ENCODE results near the gene GADD45A. TPM values are rescaled to one million over a fixed set of nuclear protein-coding genes. Genes with fewer than 3 reads are reported as not detected.

Gene GADD45A
- total RNA-seq, 1 donor from 2014 or later, result 33.5 TPM

GRCh38 chr1:67674260-67675011 lies 10.6 kb upstream of the GADD45A start:
- Mint-ChIP-seq H3K4me1 (ENCODE audit: low read depth) (peaks cover 24% of the 10 kb centered on the region), H3K4me3 (ENCODE audit: low read depth) (no peak overlapping the region), H3K27me3 (ENCODE audit: low read depth) (peaks cover 31% of the 10 kb centered on the region), H3K27ac (peak overlapping the region; percentile 74), H3K36me3 (ENCODE audit: low read depth) (no peaks in the 10 kb centered on the region), H3K9me3 (no peaks in the 10 kb centered on the region)
- DNase-seq (ENCODE audit: low spot score), result peak; percentile 36
- intact Hi-C loops (cut with micrococcal nuclease), result loop anchor here (1.0 kb wide), 1 partner anchor 9 kb away; no protein-coding TSS in a partner anchor

- H3K27me3 Mint-ChIP-seq (ENCODE audit: low read depth), result peaks cover 25% of the 10 kb centered on the region
- no peaks in the 10 kb centered on the region for H3K36me3 Mint-ChIP-seq (ENCODE audit: low read depth)
- intact Hi-C loops (cut with micrococcal nuclease), result no loop called here
- peaks cover 24% of the 10 kb centered on the region for H3K4me1 Mint-ChIP-seq (ENCODE audit: low read depth)
- H3K27ac Mint-ChIP-seq, result no peak overlapping the region
- H3K4me3 Mint-ChIP-seq (ENCODE audit: low read depth), result no peak overlapping the region
- DNase-seq (ENCODE audit: low spot score), result no peak
- no peaks in the 10 kb centered on the region for H3K9me3 Mint-ChIP-seq
Observed at GRCh38 chr1:67675800-67676199, 9.2 kb upstream of the GADD45A start.

GRCh38 chr1:67676287-67676686 lies 8.7 kb upstream of the GADD45A start:
- Mint-ChIP-seq H3K9me3 (no peaks in the 10 kb centered on the region), H3K36me3 (ENCODE audit: low read depth) (no peaks in the 10 kb centered on the region), H3K4me1 (ENCODE audit: low read depth) (peaks cover 24% of the 10 kb centered on the region), H3K27ac (no peak overlapping the region), H3K4me3 (ENCODE audit: low read depth) (no peak overlapping the region), H3K27me3 (ENCODE audit: low read depth) (peaks cover 20% of the 10 kb centered on the region)
- intact Hi-C loops (cut with micrococcal nuclease), result no loop called here
- DNase-seq (ENCODE audit: low spot score), result no peak

- Mint-ChIP-seq H3K27me3 (ENCODE audit: low read depth) (peaks cover 17% of the 10 kb centered on the region), H3K4me1 (ENCODE audit: low read depth) (peaks cover 24% of the 10 kb centered on the region), H3K36me3 (ENCODE audit: low read depth) (no peaks in the 10 kb centered on the region), H3K27ac (no peak overlapping the region), H3K9me3 (no peaks in the 10 kb centered on the region), H3K4me3 (ENCODE audit: low read depth) (no peak overlapping the region)
- DNase-seq (ENCODE audit: low spot score), result no peak
- intact Hi-C loops (cut with micrococcal nuclease), result no loop called here
Observed at GRCh38 chr1:67676946-67677345, 8.1 kb upstream of the GADD45A start.

- no peaks in the 10 kb centered on the region for H3K36me3 Mint-ChIP-seq (ENCODE audit: low read depth)
- H3K4me1 Mint-ChIP-seq (ENCODE audit: low read depth), result peaks cover 25% of the 10 kb centered on the region
- no peak for DNase-seq (ENCODE audit: low spot score)
- no peak overlapping the region for H3K4me3 Mint-ChIP-seq (ENCODE audit: low read depth)
- peaks cover 13% of the 10 kb centered on the region for H3K27me3 Mint-ChIP-seq (ENCODE audit: low read depth)
- no peaks in the 10 kb centered on the region for H3K9me3 Mint-ChIP-seq
- intact Hi-C loops (cut with micrococcal nuclease), result no loop called here
- no peak overlapping the region for H3K27ac Mint-ChIP-seq
Observed at GRCh38 chr1:67677408-67677807, 7.6 kb upstream of the GADD45A start.

- no peak overlapping the region for H3K27ac Mint-ChIP-seq
- no peak overlapping the region for H3K4me3 Mint-ChIP-seq (ENCODE audit: low read depth)
- peaks cover 10% of the 10 kb centered on the region for H3K27me3 Mint-ChIP-seq (ENCODE audit: low read depth)
- intact Hi-C loops (cut with micrococcal nuclease), result no loop called here
- H3K36me3 Mint-ChIP-seq (ENCODE audit: low read depth), result no peaks in the 10 kb centered on the region
- DNase-seq (ENCODE audit: low spot score), result no peak
- H3K4me1 Mint-ChIP-seq (ENCODE audit: low read depth), result peaks cover 27% of the 10 kb centered on the region
- H3K9me3 Mint-ChIP-seq, result no peaks in the 10 kb centered on the region
Observed at GRCh38 chr1:67677930-67678329, 7.1 kb upstream of the GADD45A start.

- Mint-ChIP-seq H3K36me3 (ENCODE audit: low read depth) (no peaks in the 10 kb centered on the region), H3K4me3 (ENCODE audit: low read depth) (no peak overlapping the region), H3K4me1 (ENCODE audit: low read depth) (peaks cover 35% of the 10 kb centered on the region), H3K27ac (no peak overlapping the region), H3K27me3 (ENCODE audit: low read depth) (peaks cover 7% of the 10 kb centered on the region), H3K9me3 (no peaks in the 10 kb centered on the region)
- intact Hi-C loops (cut with micrococcal nuclease), result loop anchor here (5.0 kb wide), 4 partner anchors 32 to 627 kb away; partner anchors contain the start of gene SLC35D1
- no peak for DNase-seq (ENCODE audit: low spot score)
Observed at GRCh38 chr1:67679691-67680090, 5.3 kb upstream of the GADD45A start.

- Mint-ChIP-seq H3K27me3 (ENCODE audit: low read depth) (peaks cover 7% of the 10 kb centered on the region), H3K9me3 (no peaks in the 10 kb centered on the region), H3K27ac (no peak overlapping the region), H3K36me3 (ENCODE audit: low read depth) (peaks cover 3% of the 10 kb centered on the region), H3K4me3 (ENCODE audit: low read depth) (no peak overlapping the region), H3K4me1 (ENCODE audit: low read depth) (peaks cover 27% of the 10 kb centered on the region)
- no peak for DNase-seq (ENCODE audit: low spot score)
- intact Hi-C loops (cut with micrococcal nuclease), result loop anchor here (5.0 kb wide), 4 partner anchors 33 to 628 kb away; partner anchors contain the start of gene SLC35D1
Observed at GRCh38 chr1:67680486-67680885, 4.5 kb upstream of the GADD45A start.

GRCh38 chr1:67682659-67683197 lies 2.3 kb upstream of the GADD45A start:
- Mint-ChIP-seq H3K27me3 (ENCODE audit: low read depth) (peaks cover 4% of the 10 kb centered on the region), H3K9me3 (no peaks in the 10 kb centered on the region), H3K4me3 (ENCODE audit: low read depth) (no peak overlapping the region), H3K27ac (no peak overlapping the region), H3K36me3 (ENCODE audit: low read depth) (peaks cover 15% of the 10 kb centered on the region), H3K4me1 (ENCODE audit: low read depth) (peaks cover 30% of the 10 kb centered on the region)
- no peak for DNase-seq (ENCODE audit: low spot score)
- intact Hi-C loops (cut with micrococcal nuclease), result loop anchor here (1.0 to 5.0 kb wide), 5 partner anchors 8 to 630 kb away; partner anchors contain the start of gene SLC35D1

GRCh38 chr1:67683316-67683715 lies 1.7 kb upstream of the GADD45A start:
- DNase-seq (ENCODE audit: low spot score), result no peak
- peaks cover 4% of the 10 kb centered on the region for H3K27me3 Mint-ChIP-seq (ENCODE audit: low read depth)
- no peak overlapping the region for H3K4me3 Mint-ChIP-seq (ENCODE audit: low read depth)
- peak overlapping the region; percentile 99 for H3K27ac Mint-ChIP-seq
- H3K4me1 Mint-ChIP-seq (ENCODE audit: low read depth), result peaks cover 32% of the 10 kb centered on the region
- intact Hi-C loops (cut with micrococcal nuclease), result loop anchor here (1.0 to 5.0 kb wide), 5 partner anchors 9 to 631 kb away; partner anchors contain the start of gene SLC35D1
- peaks cover 20% of the 10 kb centered on the region for H3K36me3 Mint-ChIP-seq (ENCODE audit: low read depth)
- no peaks in the 10 kb centered on the region for H3K9me3 Mint-ChIP-seq

GRCh38 chr1:67683766-67684525 lies 1.1 kb upstream of the GADD45A start:
- no peak for DNase-seq (ENCODE audit: low spot score)
- Mint-ChIP-seq H3K9me3 (no peaks in the 10 kb centered on the region), H3K4me3 (ENCODE audit: low read depth) (peak overlapping the region; percentile 98), H3K27ac (peak overlapping the region; percentile 99), H3K36me3 (ENCODE audit: low read depth) (peaks cover 26% of the 10 kb centered on the region), H3K27me3 (ENCODE audit: low read depth) (peaks cover 2% of the 10 kb centered on the region), H3K4me1 (ENCODE audit: low read depth) (peaks cover 37% of the 10 kb centered on the region)
- intact Hi-C loops (cut with micrococcal nuclease), result loop anchor here (1.0 to 5.0 kb wide), 11 partner anchors 10 to 754 kb away; partner anchors contain the start of genes SERBP1 and SLC35D1

GRCh38 chr1:67684526-67685066 lies 405 bp upstream of the GADD45A start:
- DNase-seq (ENCODE audit: low spot score), result no peak
- H3K36me3 Mint-ChIP-seq (ENCODE audit: low read depth), result peaks cover 32% of the 10 kb centered on the region
- peak overlapping the region; percentile 98 for H3K4me3 Mint-ChIP-seq (ENCODE audit: low read depth)
- H3K9me3 Mint-ChIP-seq, result no peaks in the 10 kb centered on the region
- intact Hi-C loops (cut with micrococcal nuclease), result loop anchor here (1.0 to 5.0 kb wide), 11 partner anchors 16 to 754 kb away; partner anchors contain the start of genes SERBP1 and SLC35D1
- peaks cover 2% of the 10 kb centered on the region for H3K27me3 Mint-ChIP-seq (ENCODE audit: low read depth)
- H3K4me1 Mint-ChIP-seq (ENCODE audit: low read depth), result peaks cover 39% of the 10 kb centered on the region
- H3K27ac Mint-ChIP-seq, result peak overlapping the region; percentile 99

Data from activated T-helper 2 cell treated with anti-CD3 and anti-CD28 coated beads, Interferon-gamma antibody, Interleukin-2, Interleukin-4, amounts not matched to agents 10 μg/mL and 5 μg/mL and 100 μg/mL, durations not matched to agents 14 hours and 24 hours and 36 hours (primary cell).